Measurements from ENCODE around the gene TMEM175. TPM values are rescaled to one million over a fixed set of nuclear protein-coding genes. Genes with fewer than 3 reads are reported as not detected.

TMEM175 gene
- total and polyA plus RNA-seq, 9 of the 15 experiments (the other 6 are each of a cell fraction or from before 2014, with no cell fraction given), result 0.13 to 30.9 (median 9.4) TPM

DNA sequence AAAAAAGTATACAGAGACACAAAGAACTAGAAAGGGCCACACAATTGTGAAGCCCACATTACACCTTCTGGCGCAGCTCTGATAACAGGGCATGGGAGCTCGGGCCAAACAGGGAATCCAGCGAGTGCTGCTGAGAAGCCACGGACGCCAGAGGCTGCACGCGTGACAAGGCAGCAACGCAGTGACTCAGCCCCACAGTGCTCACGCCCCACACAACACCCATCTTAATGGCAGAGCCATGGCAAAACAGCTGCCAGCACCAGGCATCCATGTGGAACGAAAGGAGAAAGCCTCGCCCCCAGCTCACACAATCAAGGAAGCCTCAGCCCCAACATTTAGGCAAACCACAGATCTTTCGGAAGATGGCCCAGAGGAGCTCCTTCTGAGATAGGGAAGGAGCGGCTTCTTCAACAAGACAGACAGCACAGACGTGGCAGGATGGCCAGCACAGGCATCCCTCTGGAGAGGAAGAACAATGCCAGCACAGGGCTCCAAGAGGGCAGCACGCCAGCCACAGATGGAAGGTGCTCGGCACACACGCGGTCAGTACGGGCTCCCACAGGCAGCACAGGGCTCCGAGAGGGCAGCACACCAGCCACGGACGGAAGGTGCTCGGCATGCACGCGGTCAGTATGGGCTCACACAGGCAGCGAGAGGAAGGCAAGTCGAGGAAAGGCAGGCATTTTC, 33.2 kb upstream of the TMEM175 start:
- Histone ChIP-seq H3K9me3 (replicated peaks; ENCODE audit: control insufficient read depth, insufficient read depth, low read depth, low read length) (no peaks in the 10 kb centered on the region), H3K27me3 (ENCODE audit: control insufficient read depth in 2 of 2, insufficient read depth in 2 of 2, low read length in 2 of 2) (no peaks in the 10 kb centered on the region), H3K9me1 (ENCODE audit: control insufficient read depth, insufficient read depth, low read length) (no peaks in the 10 kb centered on the region), H3K9ac (ENCODE audit: insufficient read depth in 1 of 2, low read depth in 2 of 2, low read length in 2 of 2) (peak overlapping the region in 1 of 2 experiments; percentile 28; a peak in 1 of 4 replicates), H3K4me3 (no peak overlapping the region), H3K27ac (ENCODE audit: extremely low read depth, low read depth, low read length) (no peak overlapping the region), H2AFZ (ENCODE audit: low read depth, low read length) (no peak overlapping the region), H3K79me2 (ENCODE audit: control insufficient read depth, insufficient read depth, low read length) (no peaks in the 10 kb centered on the region), H3K4me1 (replicated peaks in 1 of 2; ENCODE audit: control insufficient read depth in 2 of 2, insufficient read depth in 2 of 2, low read length in 2 of 2) (peaks cover 0 to 37% of the 10 kb centered on the region in 2 experiments; a peak in 2 of 5 replicates), H3K4me2 (ENCODE audit: insufficient read depth, low read length) (no peak overlapping the region), H4K20me1 (replicated peaks; ENCODE audit: control insufficient read depth, insufficient read depth, low read length) (no peaks in the 10 kb centered on the region; the same call in 1 of the 2 replicates), H3K36me3 (ENCODE audit: control insufficient read depth, insufficient read depth, low read length) (peaks cover 69% of the 10 kb centered on the region; the same call in 1 of the 3 replicates)
- intact Hi-C loops (cut with micrococcal nuclease), result no loop called here
- in situ Hi-C loops (cut with MboI), result no loop called here
- POLR2A ChIA-PET, result interaction anchor here (0.6 kb wide), 2 partner anchors 8 to 125 kb away, joined by 3 read pairs; no protein-coding TSS in a partner anchor
- ATAC-seq, result no peak
- DNase-seq (ENCODE audit: extremely low read depth in 1 of 4, low spot score in 3 of 4), result no peak
- TF ChIP-seq TARDBP (IDR thresholded peaks at IDR 0.05) (no peak), POLR2G (IDR thresholded peaks at IDR 0.05; ENCODE audit: low read depth, low read length) (peak; percentile 17; the same call in 1 of the 2 replicates)
- 90% methylated on average over 21 of the region's 27 CpGs for WGBS (ENCODE audit: insufficient coverage, low coverage, missing lambda C conversion rate)
- CTCF ChIA-PET (ENCODE audit: low intra/inter-chr PET ratio), result interaction anchor here (0.6 kb wide), 1 partner anchor 135 kb away, joined by 4 read pairs; no protein-coding TSS in a partner anchor
- BruUV-seq (replicated peaks), result no TSS peak
- no peak for FAIRE-seq

DNA sequence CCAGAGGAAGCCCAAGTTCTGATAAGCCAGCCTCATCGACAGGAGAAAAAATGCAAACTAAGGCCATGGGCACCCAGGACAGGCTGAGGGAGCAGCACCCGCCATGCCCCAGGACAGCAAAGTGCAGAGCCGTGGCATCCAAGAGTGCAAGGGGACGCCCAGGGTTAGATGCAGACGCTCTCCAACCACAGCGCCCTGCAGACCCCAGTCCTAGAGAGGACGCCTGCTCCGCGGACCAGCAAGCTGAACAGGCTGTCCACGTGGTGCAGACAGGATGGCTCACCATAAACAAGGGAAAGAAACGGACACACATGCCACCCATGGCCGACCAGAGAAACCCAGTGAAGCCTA, 32.7 kb upstream of the TMEM175 start:
- Histone ChIP-seq H3K4me3 (no peak overlapping the region), H4K20me1 (replicated peaks; ENCODE audit: control insufficient read depth, insufficient read depth, low read length) (no peaks in the 10 kb centered on the region; the same call in 1 of the 2 replicates), H3K9me1 (ENCODE audit: control insufficient read depth, insufficient read depth, low read length) (no peaks in the 10 kb centered on the region), H3K9me3 (replicated peaks; ENCODE audit: control insufficient read depth, insufficient read depth, low read depth, low read length) (no peaks in the 10 kb centered on the region), H3K4me2 (ENCODE audit: insufficient read depth, low read length) (no peak overlapping the region), H3K27me3 (ENCODE audit: control insufficient read depth in 2 of 2, insufficient read depth in 2 of 2, low read length in 2 of 2) (no peaks in the 10 kb centered on the region), H3K9ac (ENCODE audit: insufficient read depth in 1 of 2, low read depth in 2 of 2, low read length in 2 of 2) (peak overlapping the region in 1 of 2 experiments; percentile 28; a peak in 1 of 4 replicates), H3K27ac (ENCODE audit: extremely low read depth, low read depth, low read length) (no peak overlapping the region), H3K79me2 (ENCODE audit: control insufficient read depth, insufficient read depth, low read length) (no peaks in the 10 kb centered on the region), H3K36me3 (ENCODE audit: control insufficient read depth, insufficient read depth, low read length) (peaks cover 69% of the 10 kb centered on the region; the same call in 1 of the 3 replicates), H2AFZ (ENCODE audit: low read depth, low read length) (no peak overlapping the region), H3K4me1 (replicated peaks in 1 of 2; ENCODE audit: control insufficient read depth in 2 of 2, insufficient read depth in 2 of 2, low read length in 2 of 2) (peaks cover 0 to 37% of the 10 kb centered on the region in 2 experiments; a peak in 2 of 5 replicates)
- BruUV-seq (replicated peaks), result no TSS peak
- FAIRE-seq (no peak), DNase-seq (ENCODE audit: extremely low read depth in 1 of 4, low spot score in 3 of 4) (no peak), ATAC-seq (no peak)
- 88% methylated on average over 12 of the region's 12 CpGs for WGBS (ENCODE audit: insufficient coverage, low coverage, missing lambda C conversion rate)
- intact Hi-C loops (cut with micrococcal nuclease), result no loop called here
- in situ Hi-C loops (cut with MboI), result no loop called here
- ChIA-PET POLR2A (interaction anchor here (1.5 kb wide), 1 partner anchor 10 kb away, joined by 4 read pairs; no protein-coding TSS in a partner anchor), CTCF (ENCODE audit: low intra/inter-chr PET ratio) (no interaction called here)
- no peak for TF ChIP-seq HCFC1 (IDR thresholded peaks at IDR 0.05; ENCODE audit: low read depth, low read length)
- TF ChIP-seq, protein P1, sequence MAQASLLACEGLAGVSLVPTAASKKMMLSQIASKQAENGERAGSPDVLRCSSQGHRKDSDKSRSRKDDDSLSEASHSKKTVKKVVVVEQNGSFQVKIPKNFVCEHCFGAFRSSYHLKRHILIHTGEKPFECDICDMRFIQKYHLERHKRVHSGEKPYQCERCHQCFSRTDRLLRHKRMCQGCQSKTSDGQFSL (CRISPR knock-in tag; IDR thresholded peaks at IDR 0.05), result no peak
- TF ChIP-seq, protein P1 (tag; IDR thresholded peaks at IDR 0.05), result no peak
- TF ChIP-seq NEUROD1 (IDR thresholded peaks at IDR 0.05; ENCODE audit: borderline replicate concordance, low read depth, low read length, partially characterized antibody), result no peak
- TF ChIP-seq ZNF668 (CRISPR knock-in tag; IDR thresholded peaks at IDR 0.05), result no peak
- no peak for TF ChIP-seq CREM (IDR thresholded peaks at IDR 0.05; ENCODE audit: low read depth)
- no peak for TF ChIP-seq NONO (IDR thresholded peaks at IDR 0.05; ENCODE audit: low read depth in 2 of 2, low read length in 1 of 2)
- TF ChIP-seq THRA (IDR thresholded peaks at IDR 0.05), result no peak
- TF ChIP-seq LEF1 (IDR thresholded peaks at IDR 0.05), result no peak
- TF ChIP-seq, protein P2, sequence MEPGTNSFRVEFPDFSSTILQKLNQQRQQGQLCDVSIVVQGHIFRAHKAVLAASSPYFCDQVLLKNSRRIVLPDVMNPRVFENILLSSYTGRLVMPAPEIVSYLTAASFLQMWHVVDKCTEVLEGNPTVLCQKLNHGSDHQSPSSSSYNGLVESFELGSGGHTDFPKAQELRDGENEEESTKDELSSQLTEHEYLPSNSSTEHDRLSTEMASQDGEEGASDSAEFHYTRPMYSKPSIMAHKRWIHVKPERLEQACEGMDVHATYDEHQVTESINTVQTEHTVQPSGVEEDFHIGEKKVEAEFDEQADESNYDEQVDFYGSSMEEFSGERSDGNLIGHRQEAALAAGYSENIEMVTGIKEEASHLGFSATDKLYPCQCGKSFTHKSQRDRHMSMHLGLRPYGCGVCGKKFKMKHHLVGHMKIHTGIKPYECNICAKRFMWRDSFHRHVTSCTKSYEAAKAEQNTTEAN (CRISPR knock-in tag; IDR thresholded peaks at IDR 0.05), result no peak

All from K562 (cell line).